Stomach (tissue), 4 donors: Measurements from ENCODE around the gene GBP7.

Experiments
- EP300 ChIP-seq: sonication (generic); formaldehyde crosslinking; IDR thresholded peaks from one replicate; pipeline ENCODE4 v1.6.1; 2017; ENCODE audit warnings: antibody characterized with exemption
- POLR2A ChIP-seq, 4 donors: fragments of 450-650 bp; IDR thresholded peaks; one replicate each; pipeline ENCODE4 v1.6.1; 2016; ENCODE audit warnings: antibody characterized with exemption in 4 of 4, control low read depth in 2 of 4, mild to moderate bottlenecking in 1 of 4, moderate library complexity in 1 of 4
- POLR2AphosphoS5 ChIP-seq, 3 donors: sonication (generic); formaldehyde crosslinking; IDR thresholded peaks; one replicate each; pipeline ENCODE4 v1.6.1; 2016; ENCODE audit warnings: antibody characterized with exemption in 3 of 3
- TF ChIP-seq, protein P1 (sequence below), 7 experiments: fragments of 450-650 bp in 4 of 7; fragments of 200-600 bp in 3 of 7; sonication (generic) in 3 of 7; IDR thresholded peaks; one replicate each; pipeline ENCODE4 v1.5.1; 2016 to 2019; ENCODE audit warnings: antibody characterized with exemption in 7 of 7, control low read depth in 2 of 7, mild to moderate bottlenecking in 1 of 7

DNA sequence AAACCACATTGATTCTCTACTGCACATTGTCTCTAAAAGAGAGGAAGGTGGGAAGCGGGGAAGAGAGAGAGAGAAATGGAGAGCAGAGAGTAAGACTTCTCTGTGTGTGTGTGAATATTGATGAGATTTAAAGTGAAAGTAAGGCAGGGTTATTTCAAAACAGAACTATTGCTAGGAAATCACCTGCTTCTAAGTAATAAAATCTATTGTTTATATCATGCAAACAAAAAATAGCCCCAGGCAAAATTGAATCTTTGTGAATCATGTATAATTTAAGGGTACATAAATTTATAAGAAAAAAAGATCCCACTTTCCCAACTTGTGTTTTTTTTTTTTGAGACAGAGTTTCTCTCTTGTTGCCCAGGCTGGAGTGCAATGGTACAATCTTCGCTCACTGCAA is 1.2 kb upstream of the GBP7 start:
- TF ChIP-seq, protein P1, sequence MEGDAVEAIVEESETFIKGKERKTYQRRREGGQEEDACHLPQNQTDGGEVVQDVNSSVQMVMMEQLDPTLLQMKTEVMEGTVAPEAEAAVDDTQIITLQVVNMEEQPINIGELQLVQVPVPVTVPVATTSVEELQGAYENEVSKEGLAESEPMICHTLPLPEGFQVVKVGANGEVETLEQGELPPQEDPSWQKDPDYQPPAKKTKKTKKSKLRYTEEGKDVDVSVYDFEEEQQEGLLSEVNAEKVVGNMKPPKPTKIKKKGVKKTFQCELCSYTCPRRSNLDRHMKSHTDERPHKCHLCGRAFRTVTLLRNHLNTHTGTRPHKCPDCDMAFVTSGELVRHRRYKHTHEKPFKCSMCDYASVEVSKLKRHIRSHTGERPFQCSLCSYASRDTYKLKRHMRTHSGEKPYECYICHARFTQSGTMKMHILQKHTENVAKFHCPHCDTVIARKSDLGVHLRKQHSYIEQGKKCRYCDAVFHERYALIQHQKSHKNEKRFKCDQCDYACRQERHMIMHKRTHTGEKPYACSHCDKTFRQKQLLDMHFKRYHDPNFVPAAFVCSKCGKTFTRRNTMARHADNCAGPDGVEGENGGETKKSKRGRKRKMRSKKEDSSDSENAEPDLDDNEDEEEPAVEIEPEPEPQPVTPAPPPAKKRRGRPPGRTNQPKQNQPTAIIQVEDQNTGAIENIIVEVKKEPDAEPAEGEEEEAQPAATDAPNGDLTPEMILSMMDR (IDR thresholded peaks at IDR 0.05), result no peak
- TF ChIP-seq POLR2A (IDR thresholded peaks at IDR 0.05) (no peak), POLR2AphosphoS5 (IDR thresholded peaks at IDR 0.05) (no peak), EP300 (no peak)
